MM.1S (cell line): Measurements from ENCODE around the gene ADGRD1.

Experiments used
- CTCF ChIP-seq: fragments of 300-600 bp; sonication (generic); IDR thresholded peaks from 2 replicates; pipeline ENCODE4 v1.5.1; 2016; ENCODE audit warnings: antibody characterized with exemption, low read length, mixed read lengths
- EZH2 ChIP-seq: fragments of 300-600 bp; sonication (generic); optimal IDR thresholded peaks from 2 replicates; pipeline ENCODE3; 2017; ENCODE audit warnings: low read depth, mild to moderate bottlenecking, antibody characterized with exemption, low read length, mixed read lengths
- EZH2phosphoT487 ChIP-seq: fragments of 300-600 bp; sonication (generic); IDR thresholded peaks from 2 replicates; pipeline ENCODE4 v1.6.1; 2018; ENCODE audit warnings: antibody characterized with exemption, low read length

GRCh38 chr12:131045705-131046460 is 92.2 kb downstream of the ADGRD1 start:
- no peak for TF ChIP-seq CTCF
- no peak for TF ChIP-seq EZH2
- no peak for TF ChIP-seq EZH2phosphoT487
